ENCODE data around the gene RFLNA. TPM values are rescaled to one million over a fixed set of nuclear protein-coding genes. Genes with fewer than 3 reads are reported as not detected.
A peak's percentile ranks its signal among the peaks of the same experiment; 100 is the strongest.

RFLNA gene
- total and polyA plus RNA-seq, 8 donors, result 18.2 to 294 (median 75.8) TPM

DNA sequence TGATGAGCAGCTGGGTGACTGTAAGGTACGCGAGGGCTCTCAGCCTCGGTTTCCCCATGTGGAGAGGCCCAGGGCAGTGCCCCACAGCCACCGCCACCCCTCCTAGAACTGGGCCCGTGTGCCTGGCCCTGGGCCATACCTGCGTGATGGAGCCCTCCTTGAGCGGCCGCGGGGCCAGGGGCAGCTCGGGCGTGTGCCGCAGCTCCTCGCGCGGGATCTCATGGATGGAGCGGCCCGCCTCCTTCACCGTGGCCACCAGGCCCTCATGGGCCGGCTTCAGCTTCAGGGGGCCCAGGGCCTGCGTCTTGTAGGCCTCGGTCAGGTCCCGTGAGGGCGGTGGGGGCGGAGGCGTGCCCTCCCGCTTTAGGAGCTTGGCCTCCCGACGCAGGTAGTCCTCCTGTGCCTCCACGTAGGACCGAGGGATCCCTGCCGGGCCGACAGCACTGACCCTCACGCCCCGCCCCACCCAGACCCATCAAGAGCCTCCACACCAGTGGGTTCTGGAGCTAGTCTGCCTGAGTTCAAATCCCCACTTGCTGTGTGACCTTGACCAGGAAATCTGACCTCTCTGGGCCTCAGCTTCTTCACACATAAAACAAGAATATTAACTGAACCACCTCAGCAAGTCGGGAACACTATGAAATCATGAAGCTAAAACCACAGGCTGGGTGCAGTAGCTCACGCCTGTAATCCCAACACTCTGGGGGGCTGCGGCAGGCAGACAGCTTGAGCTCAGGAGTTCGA is 51.7 kb downstream of the RFLNA start:
- 93 to 96% (median 94%) methylated on average over 18 to 38 of the region's 38 CpGs for WGBS, 5 donors
- H3K4me1 ChIP-seq, result no peaks in the 10 kb centered on the region
- peaks cover 100% of the 10 kb centered on the region in 4 donors for H3K36me3 ChIP-seq
- no peak overlapping the region for H3K4me3 ChIP-seq
- no peak for TF ChIP-seq EP300 (IDR thresholded peaks at IDR 0.05)
- TF ChIP-seq, protein P1, sequence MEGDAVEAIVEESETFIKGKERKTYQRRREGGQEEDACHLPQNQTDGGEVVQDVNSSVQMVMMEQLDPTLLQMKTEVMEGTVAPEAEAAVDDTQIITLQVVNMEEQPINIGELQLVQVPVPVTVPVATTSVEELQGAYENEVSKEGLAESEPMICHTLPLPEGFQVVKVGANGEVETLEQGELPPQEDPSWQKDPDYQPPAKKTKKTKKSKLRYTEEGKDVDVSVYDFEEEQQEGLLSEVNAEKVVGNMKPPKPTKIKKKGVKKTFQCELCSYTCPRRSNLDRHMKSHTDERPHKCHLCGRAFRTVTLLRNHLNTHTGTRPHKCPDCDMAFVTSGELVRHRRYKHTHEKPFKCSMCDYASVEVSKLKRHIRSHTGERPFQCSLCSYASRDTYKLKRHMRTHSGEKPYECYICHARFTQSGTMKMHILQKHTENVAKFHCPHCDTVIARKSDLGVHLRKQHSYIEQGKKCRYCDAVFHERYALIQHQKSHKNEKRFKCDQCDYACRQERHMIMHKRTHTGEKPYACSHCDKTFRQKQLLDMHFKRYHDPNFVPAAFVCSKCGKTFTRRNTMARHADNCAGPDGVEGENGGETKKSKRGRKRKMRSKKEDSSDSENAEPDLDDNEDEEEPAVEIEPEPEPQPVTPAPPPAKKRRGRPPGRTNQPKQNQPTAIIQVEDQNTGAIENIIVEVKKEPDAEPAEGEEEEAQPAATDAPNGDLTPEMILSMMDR (IDR thresholded peaks at IDR 0.05), result no peak
- H3K27ac ChIP-seq, result no peak overlapping the region
- no peak for DNase-seq
- intact Hi-C loops (cut with DNase I; ENCODE audit: low total_unique reads), result no loop called here
- H3K9me3 ChIP-seq, result no peaks in the 10 kb centered on the region
- H3K27me3 ChIP-seq, result no peaks in the 10 kb centered on the region

DNA sequence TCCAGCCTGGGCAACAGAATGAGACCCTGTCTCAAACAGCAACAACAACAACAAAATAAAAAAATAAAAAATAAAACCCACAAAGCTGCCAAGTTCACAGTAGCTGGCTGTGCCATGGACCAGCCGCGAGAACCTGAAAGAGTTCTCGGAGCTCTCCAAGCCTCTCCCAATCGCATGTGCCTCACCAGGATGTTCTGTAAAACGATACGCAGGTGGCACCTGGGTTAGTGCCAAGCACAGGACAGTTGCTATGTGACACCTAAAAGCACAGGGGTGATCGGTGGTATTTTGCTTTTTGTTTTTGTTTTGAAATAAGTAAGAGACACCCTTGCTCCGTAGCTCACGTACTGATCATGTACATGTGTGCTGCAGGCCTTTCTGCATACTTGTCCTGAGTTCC is 52.4 kb downstream of the RFLNA start:
- Histone ChIP-seq H3K4me3 (no peak overlapping the region), H3K27ac (no peak overlapping the region), H3K27me3 (no peaks in the 10 kb centered on the region), H3K36me3 (peaks cover 98 to 100% (median 100%) of the 10 kb centered on the region in 4 donors), H3K4me1 (peaks cover 0 to under 1% (median under 1%) of the 10 kb centered on the region in 4 donors), H3K9me3 (no peaks in the 10 kb centered on the region)
- 82 to 90% (median 86%) methylated on average over 9 of the region's 9 CpGs for WGBS, 5 donors
- TF ChIP-seq, protein P1 (IDR thresholded peaks at IDR 0.05), result no peak
- no peak for TF ChIP-seq POLR2A (IDR thresholded peaks at IDR 0.05)
- TF ChIP-seq EP300 (IDR thresholded peaks at IDR 0.05), result no peak
- TF ChIP-seq POLR2AphosphoS5 (IDR thresholded peaks at IDR 0.05), result no peak
- no peak for DNase-seq
- intact Hi-C loops (cut with DNase I; ENCODE audit: low total_unique reads), result no loop called here

DNA sequence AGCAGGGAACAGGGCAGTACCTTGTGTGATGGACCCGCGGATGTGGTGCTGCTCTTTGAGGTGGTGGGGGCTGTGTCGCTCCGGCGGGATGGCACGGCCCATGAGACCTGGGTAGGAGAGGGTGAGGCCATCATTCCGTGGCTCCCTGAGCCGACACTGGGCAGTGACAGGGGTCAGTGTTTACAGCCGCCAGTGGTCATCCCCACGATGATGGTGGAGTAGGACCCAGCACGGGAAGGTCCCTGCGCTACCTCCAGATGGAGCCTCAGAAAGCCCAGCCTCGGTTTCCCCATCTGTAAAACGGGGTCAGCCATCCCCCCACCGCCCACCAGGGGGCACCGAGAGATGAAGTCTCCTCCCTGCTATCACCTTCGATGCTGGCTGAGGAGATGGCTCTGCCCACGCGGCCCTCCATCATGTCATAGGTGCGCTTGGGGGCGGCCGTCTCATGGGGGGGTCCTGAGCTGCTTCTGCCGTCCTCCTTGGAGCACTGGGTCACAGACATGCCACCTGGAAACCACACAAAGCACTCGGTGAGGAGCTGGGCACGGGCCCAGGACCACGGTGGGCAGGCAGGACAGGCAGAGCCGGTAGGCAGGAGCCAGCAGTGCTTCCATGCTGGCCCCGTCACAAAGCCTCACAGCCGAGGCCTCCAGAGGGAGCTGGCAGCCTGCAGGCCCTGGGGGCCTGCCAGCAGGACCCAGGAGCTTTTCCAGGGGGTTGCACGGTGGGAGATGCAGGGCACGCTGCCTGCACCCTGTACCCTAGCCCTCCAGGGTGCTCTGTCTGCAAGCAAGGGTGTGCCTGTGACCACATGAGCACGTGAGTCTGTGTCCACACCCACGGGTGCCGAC is 53.1 kb downstream of the RFLNA start:
- H3K27ac ChIP-seq, result no peak overlapping the region
- H3K4me1 ChIP-seq, result peaks cover 0 to 7% (median 7%) of the 10 kb centered on the region in 4 donors
- no peaks in the 10 kb centered on the region for H3K9me3 ChIP-seq
- 77 to 84% (median 82%) methylated on average over 20 to 34 of the region's 34 CpGs for WGBS, 5 donors
- H3K36me3 ChIP-seq, result peaks cover 91 to 100% (median 100%) of the 10 kb centered on the region in 4 donors
- H3K4me3 ChIP-seq, result no peak overlapping the region
- intact Hi-C loops (cut with DNase I; ENCODE audit: low total_unique reads), result no loop called here
- no peaks in the 10 kb centered on the region for H3K27me3 ChIP-seq
- TF ChIP-seq, protein P1 (IDR thresholded peaks at IDR 0.05), result peak in 5 of 7 experiments; percentile 27 to 72 (median 43)
- TF ChIP-seq POLR2A (IDR thresholded peaks at IDR 0.05), result no peak
- TF ChIP-seq EP300 (IDR thresholded peaks at IDR 0.05), result no peak
- no peak for TF ChIP-seq POLR2AphosphoS5 (IDR thresholded peaks at IDR 0.05)
- no peak for DNase-seq

DNA sequence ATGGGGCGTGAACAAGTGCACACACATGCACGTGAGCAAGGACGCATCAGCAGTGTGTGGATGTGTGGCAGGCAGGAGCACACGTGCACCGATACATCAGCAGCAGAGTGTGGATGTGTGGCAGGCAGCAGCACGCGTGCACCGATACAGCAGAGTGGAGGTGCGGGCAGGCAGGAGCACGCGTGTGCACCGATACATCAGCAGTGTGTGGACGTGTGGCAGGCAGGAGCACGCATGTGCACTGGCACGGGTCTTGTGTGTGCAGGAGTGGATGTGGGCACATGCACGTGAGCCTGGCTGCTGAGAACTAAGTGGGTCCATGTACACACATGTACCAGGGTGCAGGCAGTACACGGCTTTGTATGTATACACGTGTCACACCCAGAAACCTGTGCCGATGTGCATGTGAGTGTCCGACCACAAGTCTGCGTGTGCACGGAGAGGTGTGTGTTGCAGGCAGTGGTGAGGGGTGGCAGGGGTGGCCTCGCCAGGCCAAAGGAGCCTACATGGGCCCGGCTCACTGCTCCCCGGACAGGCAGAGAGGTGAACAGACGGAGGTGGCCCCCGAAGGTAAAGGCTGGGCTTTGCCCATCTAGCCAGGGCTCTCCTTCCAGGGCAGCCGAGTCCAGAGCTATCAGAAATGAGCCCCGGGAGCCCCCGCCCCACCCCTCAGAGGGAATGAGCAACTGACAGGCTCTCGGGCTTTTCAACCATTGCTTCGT is 53.9 kb downstream of the RFLNA start:
- intact Hi-C loops (cut with DNase I; ENCODE audit: low total_unique reads), result no loop called here
- H3K36me3 ChIP-seq, result peaks cover 89 to 100% (median 100%) of the 10 kb centered on the region in 4 donors
- H3K4me3 ChIP-seq, result no peak overlapping the region
- TF ChIP-seq POLR2AphosphoS5 (IDR thresholded peaks at IDR 0.05) (no peak), EP300 (IDR thresholded peaks at IDR 0.05) (no peak)
- no peak for DNase-seq
- H3K4me1 ChIP-seq, result peaks cover 0 to 13% (median 12%) of the 10 kb centered on the region in 4 donors
- 87 to 95% (median 91%) methylated on average over 32 of the region's 32 CpGs for WGBS, 5 donors
- no peaks in the 10 kb centered on the region for H3K9me3 ChIP-seq
- no peaks in the 10 kb centered on the region for H3K27me3 ChIP-seq
- no peak overlapping the region for H3K27ac ChIP-seq
